HG03457 (cell line): Measurements from ENCODE around the gene CD247.

Experiments used
- ATAC-seq: cut with Tn5 transposase; IDR thresholded peaks from one replicate; pipeline ENCODE4 v1.9.1; 2021; ENCODE audit warnings: moderate number of reproducible peaks; ENCODE audit not compliant: unreplicated experiment

Gene CD247

GRCh38 chr1:167419245-167419644 lies 99.1 kb downstream of the CD247 start:
- no peak for ATAC-seq

- no peak for ATAC-seq
Observed at GRCh38 chr1:167418391-167418790, 99.9 kb downstream of the CD247 start.

GRCh38 chr1:167416506-167416905 lies 101.8 kb downstream of the CD247 start:
- ATAC-seq: no peak

- no peak for ATAC-seq
Observed at GRCh38 chr1:167413328-167413727, 105.0 kb downstream of the CD247 start.

GRCh38 chr1:167412920-167413319 lies 105.4 kb downstream of the CD247 start:
- ATAC-seq: no peak

- ATAC-seq: no peak
Observed at GRCh38 chr1:167412072-167412471, 106.3 kb downstream of the CD247 start.

- ATAC-seq: no peak
Observed at GRCh38 chr1:167409183-167409582, 109.1 kb downstream of the CD247 start.

GRCh38 chr1:167408355-167408754 lies 110.0 kb downstream of the CD247 start:
- no peak for ATAC-seq

GRCh38 chr1:167404908-167405307 lies 113.4 kb downstream of the CD247 start:
- no peak for ATAC-seq

- ATAC-seq: no peak
Observed at GRCh38 chr1:167404161-167404888, 114.0 kb downstream of the CD247 start.

GRCh38 chr1:167401260-167401873 lies 117.0 kb downstream of the CD247 start:
- ATAC-seq: no peak

- no peak for ATAC-seq
Observed at GRCh38 chr1:167400359-167400953, 117.9 kb downstream of the CD247 start.

GRCh38 chr1:167392200-167392696 lies 126.1 kb downstream of the CD247 start:
- ATAC-seq: no peak

GRCh38 chr1:167388976-167389375 lies 129.4 kb downstream of the CD247 start:
- ATAC-seq: no peak

GRCh38 chr1:167387251-167387910 lies 130.9 kb downstream of the CD247 start:
- no peak for ATAC-seq
